SK-N-SH treated with all-trans-retinoic acid at 6 μM for 48 hours (cell line): ENCODE results near the gene CASP6.

Source experiments
- ATAC-seq: fragments of 200-7000 bp; cut with Tn5 transposase; 3 replicates; pipeline ENCODE4 v1.9.1; 2020; ENCODE audit warnings: mild to moderate bottlenecking, moderate library complexity
- ARNTL ChIP-seq: fragments of 450-650 bp; formaldehyde crosslinking; IDR thresholded peaks from 2 replicates; pipeline ENCODE4 v1.5.0; 2020; ENCODE audit warnings: low read depth, mild to moderate bottlenecking, moderate library complexity, borderline replicate concordance
- BACH2 ChIP-seq: fragments of 250-450 bp; sonication (Bioruptor Pico); IDR thresholded peaks from 2 replicates; pipeline ENCODE4 v1.9.0; 2021; ENCODE audit warnings: mild to moderate bottlenecking, borderline replicate concordance
- CREB5 ChIP-seq: fragments of 250-450 bp; sonication (Bioruptor Pico); IDR thresholded peaks from 2 replicates; pipeline ENCODE4 v1.5.1; 2020; ENCODE audit warnings: low read depth, mild to moderate bottlenecking, moderate library complexity
- CSDC2 ChIP-seq: fragments of 250-450 bp; sonication (Bioruptor Pico); IDR thresholded peaks from 2 replicates; pipeline ENCODE4 v1.5.0; 2020; ENCODE audit warnings: mild to moderate bottlenecking, moderate library complexity
- ESRRG ChIP-seq: fragments of 250-450 bp; sonication (Bioruptor Pico); IDR thresholded peaks from 2 replicates; pipeline ENCODE4 v1.6.1; 2021; ENCODE audit warnings: mild to moderate bottlenecking
- GLIS3 ChIP-seq: fragments of 250-450 bp; sonication (Bioruptor Pico); IDR thresholded peaks from 2 replicates; pipeline ENCODE4 v1.5.0; 2020; ENCODE audit warnings: mild to moderate bottlenecking, moderate library complexity
- ISL1 ChIP-seq: fragments of 250-450 bp; sonication (Bioruptor Pico); IDR thresholded peaks from 2 replicates; pipeline ENCODE4 v2.1.2; 2022; ENCODE audit warnings: mild to moderate bottlenecking, moderate library complexity
- OSR1 ChIP-seq: fragments of 250-450 bp; sonication (Bioruptor Pico); IDR thresholded peaks from 2 replicates; pipeline ENCODE4 v1.8.0; 2022; ENCODE audit warnings: moderate library complexity, mild to moderate bottlenecking, inconsistent platforms
- PATZ1 ChIP-seq: fragments of 250-450 bp; sonication (Bioruptor Pico); IDR thresholded peaks from 2 replicates; pipeline ENCODE4 v1.8.0; 2020; ENCODE audit warnings: mild to moderate bottlenecking, moderate library complexity, borderline replicate concordance
- PPARA ChIP-seq: fragments of 250-450 bp; sonication (Bioruptor Pico); IDR thresholded peaks from 2 replicates; pipeline ENCODE4 v1.5.0; 2020; ENCODE audit warnings: mild to moderate bottlenecking, borderline replicate concordance
- RARB ChIP-seq: fragments of 250-450 bp; sonication (Bioruptor Pico); IDR thresholded peaks from 2 replicates; pipeline ENCODE4 v1.8.0; 2021; ENCODE audit warnings: mild to moderate bottlenecking, moderate library complexity
- SNAI2 ChIP-seq: fragments of 250-450 bp; sonication (Bioruptor Pico); IDR thresholded peaks from 2 replicates; pipeline ENCODE4 v1.5.0; 2020; ENCODE audit warnings: mild to moderate bottlenecking, moderate library complexity
- TCF4 ChIP-seq: fragments of 250-450 bp; sonication (Bioruptor Pico); IDR thresholded peaks from 2 replicates; pipeline ENCODE4 v1.8.0; 2021; ENCODE audit warnings: mild to moderate bottlenecking, moderate library complexity, borderline replicate concordance
- TOX ChIP-seq: fragments of 250-450 bp; sonication (Bioruptor Pico); IDR thresholded peaks from 2 replicates; pipeline ENCODE4 v1.8.0; 2021; ENCODE audit warnings: mild to moderate bottlenecking, moderate library complexity, borderline replicate concordance
- ZC3H10 ChIP-seq: fragments of 250-450 bp; sonication (Bioruptor Pico); IDR thresholded peaks from 2 replicates; pipeline ENCODE4 v1.5.1; 2021; ENCODE audit warnings: mild to moderate bottlenecking, moderate library complexity
- ZFP3 ChIP-seq: fragments of 250-450 bp; sonication (Bioruptor Pico); IDR thresholded peaks from 2 replicates; pipeline ENCODE4 v1.5.0; 2020; ENCODE audit warnings: mild to moderate bottlenecking, moderate library complexity
- ZFP30 ChIP-seq: fragments of 450-650 bp; formaldehyde crosslinking; IDR thresholded peaks from 2 replicates; pipeline ENCODE4 v1.5.0; 2022; ENCODE audit warnings: mild to moderate bottlenecking, moderate library complexity
- ZNF565 ChIP-seq: fragments of 450-650 bp; formaldehyde crosslinking; conservative IDR thresholded peaks from 2 replicates; pipeline ENCODE4 v1.5.0; 2020; ENCODE audit warnings: low read depth, mild to moderate bottlenecking, moderate library complexity
- ZNF70 ChIP-seq: fragments of 450-650 bp; formaldehyde crosslinking; IDR thresholded peaks from 2 replicates; pipeline ENCODE4 v1.5.0; 2020; ENCODE audit warnings: mild to moderate bottlenecking, moderate library complexity
- ZNF8 ChIP-seq: fragments of 450-650 bp; formaldehyde crosslinking; IDR thresholded peaks from 2 replicates; pipeline ENCODE4 v1.5.0; 2020; ENCODE audit warnings: mild to moderate bottlenecking, moderate library complexity
- TF ChIP-seq, protein P1 (sequence below): fragments of 250-450 bp; sonication (Bioruptor Pico); IDR thresholded peaks from 2 replicates; pipeline ENCODE4 v1.8.0; 2021; ENCODE audit warnings: low read depth, mild to moderate bottlenecking, moderate library complexity, borderline replicate concordance
- TF ChIP-seq, protein P2 (sequence below): fragments of 250-450 bp; sonication (Bioruptor Pico); IDR thresholded peaks from 2 replicates; pipeline ENCODE4 v1.5.1; 2021; ENCODE audit warnings: mild to moderate bottlenecking, moderate library complexity

Gene CASP6

DNA sequence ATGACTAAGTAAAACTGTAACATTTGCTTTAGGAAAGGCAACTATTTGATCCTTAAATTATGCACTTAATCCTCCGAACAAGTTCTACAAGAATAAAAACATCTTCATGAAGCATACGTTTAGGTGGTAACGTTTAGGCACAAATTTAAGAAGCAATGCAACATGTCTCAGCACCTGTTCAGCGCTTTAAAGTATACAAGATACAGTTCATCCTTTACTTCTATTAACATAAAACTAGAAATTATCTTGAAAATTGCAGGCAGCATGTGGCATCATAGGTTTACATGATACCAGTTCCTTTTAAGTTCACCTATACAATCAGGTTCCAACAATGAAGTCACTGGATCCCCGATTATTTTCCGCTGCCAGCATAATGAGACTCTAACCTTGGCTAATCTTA lies 25.1 kb upstream of the CASP6 start:
- ATAC-seq, result no peak
- TF ChIP-seq SNAI2 (CRISPR knock-in tag), result no peak

DNA sequence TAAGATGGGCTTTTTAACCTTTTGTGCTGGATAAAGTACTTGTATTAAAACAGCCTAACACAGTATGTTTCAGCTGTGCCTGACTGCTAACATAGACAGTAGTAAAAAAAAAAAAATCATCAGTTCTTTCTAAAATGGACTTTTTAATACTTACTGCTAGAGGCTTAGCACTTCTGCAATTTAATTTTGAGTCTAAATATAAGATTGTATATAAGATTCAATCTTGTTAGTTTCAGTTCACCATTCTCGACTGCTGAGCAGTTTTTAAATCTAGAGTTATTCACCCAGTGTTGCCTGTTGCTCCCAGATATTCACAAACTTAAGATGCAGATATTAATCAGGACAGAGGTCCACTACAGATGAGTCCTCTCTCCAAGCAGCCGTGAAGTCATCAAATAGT lies 19.9 kb upstream of the CASP6 start:
- TF ChIP-seq ZFP30 (CRISPR knock-in tag) (no peak), TOX (CRISPR knock-in tag) (no peak), ZC3H10 (no peak), ARNTL (CRISPR knock-in tag) (no peak), GLIS3 (CRISPR knock-in tag) (no peak), ZNF8 (CRISPR knock-in tag) (no peak), TCF4 (CRISPR knock-in tag) (no peak), RARB (no peak), CSDC2 (CRISPR knock-in tag) (no peak), ESRRG (CRISPR knock-in tag) (no peak), ZNF565 (CRISPR knock-in tag) (no peak), CREB5 (CRISPR knock-in tag) (no peak), ISL1 (CRISPR knock-in tag) (no peak), PATZ1 (CRISPR knock-in tag) (no peak), OSR1 (no peak), ZNF70 (no peak), SNAI2 (CRISPR knock-in tag) (no peak), BACH2 (CRISPR knock-in tag) (no peak)
- TF ChIP-seq, protein P1, sequence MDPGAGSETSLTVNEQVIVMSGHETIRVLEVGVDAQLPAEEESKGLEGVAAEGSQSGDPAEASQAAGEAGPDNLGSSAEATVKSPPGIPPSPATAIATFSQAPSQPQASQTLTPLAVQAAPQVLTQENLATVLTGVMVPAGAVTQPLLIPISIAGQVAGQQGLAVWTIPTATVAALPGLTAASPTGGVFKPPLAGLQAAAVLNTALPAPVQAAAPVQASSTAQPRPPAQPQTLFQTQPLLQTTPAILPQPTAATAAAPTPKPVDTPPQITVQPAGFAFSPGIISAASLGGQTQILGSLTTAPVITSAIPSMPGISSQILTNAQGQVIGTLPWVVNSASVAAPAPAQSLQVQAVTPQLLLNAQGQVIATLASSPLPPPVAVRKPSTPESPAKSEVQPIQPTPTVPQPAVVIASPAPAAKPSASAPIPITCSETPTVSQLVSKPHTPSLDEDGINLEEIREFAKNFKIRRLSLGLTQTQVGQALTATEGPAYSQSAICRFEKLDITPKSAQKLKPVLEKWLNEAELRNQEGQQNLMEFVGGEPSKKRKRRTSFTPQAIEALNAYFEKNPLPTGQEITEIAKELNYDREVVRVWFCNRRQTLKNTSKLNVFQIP (CRISPR knock-in tag), result no peak
- TF ChIP-seq, protein P2, sequence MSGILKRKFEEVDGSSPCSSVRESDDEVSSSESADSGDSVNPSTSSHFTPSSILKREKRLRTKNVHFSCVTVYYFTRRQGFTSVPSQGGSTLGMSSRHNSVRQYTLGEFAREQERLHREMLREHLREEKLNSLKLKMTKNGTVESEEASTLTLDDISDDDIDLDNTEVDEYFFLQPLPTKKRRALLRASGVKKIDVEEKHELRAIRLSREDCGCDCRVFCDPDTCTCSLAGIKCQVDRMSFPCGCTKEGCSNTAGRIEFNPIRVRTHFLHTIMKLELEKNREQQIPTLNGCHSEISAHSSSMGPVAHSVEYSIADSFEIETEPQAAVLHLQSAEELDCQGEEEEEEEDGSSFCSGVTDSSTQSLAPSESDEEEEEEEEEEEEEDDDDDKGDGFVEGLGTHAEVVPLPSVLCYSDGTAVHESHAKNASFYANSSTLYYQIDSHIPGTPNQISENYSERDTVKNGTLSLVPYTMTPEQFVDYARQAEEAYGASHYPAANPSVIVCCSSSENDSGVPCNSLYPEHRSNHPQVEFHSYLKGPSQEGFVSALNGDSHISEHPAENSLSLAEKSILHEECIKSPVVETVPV (CRISPR knock-in tag), result no peak
- no peak for ATAC-seq

GRCh38 chr4:109722357-109722756 lies 19.1 kb upstream of the CASP6 start:
- TF ChIP-seq ARNTL (CRISPR knock-in tag), result no peak
- TF ChIP-seq ZNF70, result no peak
- no peak for TF ChIP-seq ZFP3 (CRISPR knock-in tag)
- TF ChIP-seq GLIS3 (CRISPR knock-in tag), result no peak
- no peak for TF ChIP-seq CSDC2 (CRISPR knock-in tag)
- TF ChIP-seq ZNF8 (CRISPR knock-in tag), result no peak
- no peak for ATAC-seq

DNA sequence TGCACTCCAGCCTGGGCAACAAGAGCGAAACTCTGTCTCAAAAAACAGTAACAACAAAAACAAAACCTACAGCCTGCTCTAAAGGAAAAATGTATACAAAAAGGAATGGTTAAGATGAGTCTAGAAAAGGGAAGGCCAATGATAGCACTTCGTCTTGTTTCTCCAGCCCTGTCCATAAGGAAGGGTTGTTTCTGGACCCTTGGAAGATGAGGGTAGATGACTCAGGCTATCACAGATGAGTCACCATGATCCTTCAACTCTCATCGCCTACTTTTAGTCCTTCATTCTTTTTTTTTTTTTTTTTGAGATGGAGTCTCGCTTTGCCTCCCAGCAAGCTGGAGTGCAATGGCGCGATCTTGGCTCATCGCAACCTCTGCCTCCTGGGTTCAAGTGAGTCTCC lies 17.8 kb upstream of the CASP6 start:
- no peak for TF ChIP-seq CREB5 (CRISPR knock-in tag)
- TF ChIP-seq, protein P1 (CRISPR knock-in tag), result no peak
- TF ChIP-seq PPARA, result no peak
- TF ChIP-seq ZNF70, result no peak
- TF ChIP-seq ISL1 (CRISPR knock-in tag), result no peak
- TF ChIP-seq OSR1, result no peak
- TF ChIP-seq ZFP30 (CRISPR knock-in tag), result no peak
- ATAC-seq, result no peak
